ENCODE measurements around the gene SLC22A2.

Gene SLC22A2

DNA sequence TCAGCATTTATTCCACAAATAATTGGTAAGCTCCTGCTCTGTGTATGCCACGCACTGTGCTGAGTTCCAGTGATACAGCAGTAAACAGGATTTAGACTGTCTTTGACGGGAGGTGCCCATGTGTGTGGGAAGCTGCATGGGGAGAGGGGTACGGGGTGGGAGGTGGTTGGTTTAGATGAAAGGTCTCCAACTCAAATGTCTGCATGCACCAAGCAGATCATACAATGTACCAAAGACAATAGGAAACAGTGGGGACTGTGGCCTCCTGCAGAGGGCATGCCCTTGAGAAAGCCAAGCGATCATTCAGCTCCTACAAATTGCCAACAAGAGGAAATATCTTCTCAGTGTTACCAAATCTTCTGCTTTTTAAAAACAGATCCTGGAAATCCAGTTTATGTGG lies 36.1 kb downstream of the SLC22A2 start:
- H3K36me3 ChIP-seq (ENCODE audit: control insufficient read depth in 1 of 2, insufficient read depth in 2 of 2, low read length in 2 of 2): no peaks in the 10 kb centered on the region
- peaks cover 0 to 6% of the 10 kb centered on the region in 2 donors for H3K4me1 ChIP-seq (ENCODE audit: control insufficient read depth in 1 of 2, insufficient read depth in 2 of 2, low read length in 2 of 2)
- no peak overlapping the region for H3K27ac ChIP-seq (ENCODE audit: low read length)
- H3K27me3 ChIP-seq (ENCODE audit: low read depth, low read length): no peaks in the 10 kb centered on the region
- H3K9me3 ChIP-seq (ENCODE audit: control insufficient read depth in 1 of 2, low read length in 2 of 2): no peaks in the 10 kb centered on the region
- no peak overlapping the region for H3K4me3 ChIP-seq (ENCODE audit: low read depth in 1 of 2, low read length in 2 of 2)

DNA sequence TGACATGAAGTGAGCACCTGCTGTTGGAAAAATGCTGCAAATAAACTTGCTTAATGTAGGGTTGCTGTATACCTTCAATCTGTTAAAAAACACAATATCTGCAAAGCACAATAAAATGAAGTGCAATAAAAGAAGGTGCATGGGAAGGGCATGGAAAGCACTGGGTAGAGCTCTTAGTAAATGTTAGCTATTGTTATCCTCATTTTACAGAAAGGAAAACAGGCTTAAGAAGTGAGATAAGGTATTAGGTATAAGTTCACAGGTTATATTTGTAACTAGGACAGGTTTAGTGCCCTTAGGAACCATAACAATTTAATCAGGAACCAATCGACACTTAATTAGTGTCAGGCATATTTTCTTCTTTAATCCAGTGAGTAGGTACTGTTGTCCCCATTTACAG lies 36.7 kb downstream of the SLC22A2 start:
- no peak overlapping the region for H3K4me3 ChIP-seq (ENCODE audit: low read depth in 1 of 2, low read length in 2 of 2)
- H3K27ac ChIP-seq (ENCODE audit: low read length): no peak overlapping the region
- H3K36me3 ChIP-seq (ENCODE audit: control insufficient read depth in 1 of 2, insufficient read depth in 2 of 2, low read length in 2 of 2): no peaks in the 10 kb centered on the region
- peaks cover 0 to 6% of the 10 kb centered on the region in 2 donors for H3K4me1 ChIP-seq (ENCODE audit: control insufficient read depth in 1 of 2, insufficient read depth in 2 of 2, low read length in 2 of 2)
- no peaks in the 10 kb centered on the region for H3K9me3 ChIP-seq (ENCODE audit: control insufficient read depth in 1 of 2, low read length in 2 of 2)
- H3K27me3 ChIP-seq (ENCODE audit: low read depth, low read length): no peaks in the 10 kb centered on the region

DNA sequence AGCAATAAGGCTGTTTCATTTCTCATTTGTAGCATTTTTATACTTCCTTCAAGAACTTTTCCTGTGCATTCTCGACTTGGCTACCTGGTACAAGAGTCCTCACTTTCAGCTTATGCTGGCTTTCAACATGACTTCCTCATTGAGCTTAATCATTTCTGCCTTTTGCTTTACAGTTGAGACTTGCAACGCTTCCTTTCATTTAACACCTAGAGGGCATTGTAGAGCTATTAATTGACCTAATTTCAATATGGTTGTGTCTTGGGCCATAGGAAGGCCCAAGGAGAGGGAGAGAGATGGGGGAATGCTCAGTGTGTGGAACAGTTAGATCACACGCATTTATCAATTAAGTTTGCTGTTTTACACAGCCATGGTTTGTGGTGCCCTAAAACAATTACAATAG lies 37.2 kb downstream of the SLC22A2 start:
- Histone ChIP-seq H3K9me3 (ENCODE audit: control insufficient read depth in 1 of 2, low read length in 2 of 2) (no peaks in the 10 kb centered on the region), H3K27ac (ENCODE audit: low read length) (no peak overlapping the region), H3K4me3 (ENCODE audit: low read depth in 1 of 2, low read length in 2 of 2) (no peak overlapping the region), H3K36me3 (ENCODE audit: control insufficient read depth in 1 of 2, insufficient read depth in 2 of 2, low read length in 2 of 2) (no peaks in the 10 kb centered on the region), H3K4me1 (ENCODE audit: control insufficient read depth in 1 of 2, insufficient read depth in 2 of 2, low read length in 2 of 2) (peaks cover 0 to 6% of the 10 kb centered on the region in 2 donors), H3K27me3 (ENCODE audit: low read depth, low read length) (no peaks in the 10 kb centered on the region)

DNA sequence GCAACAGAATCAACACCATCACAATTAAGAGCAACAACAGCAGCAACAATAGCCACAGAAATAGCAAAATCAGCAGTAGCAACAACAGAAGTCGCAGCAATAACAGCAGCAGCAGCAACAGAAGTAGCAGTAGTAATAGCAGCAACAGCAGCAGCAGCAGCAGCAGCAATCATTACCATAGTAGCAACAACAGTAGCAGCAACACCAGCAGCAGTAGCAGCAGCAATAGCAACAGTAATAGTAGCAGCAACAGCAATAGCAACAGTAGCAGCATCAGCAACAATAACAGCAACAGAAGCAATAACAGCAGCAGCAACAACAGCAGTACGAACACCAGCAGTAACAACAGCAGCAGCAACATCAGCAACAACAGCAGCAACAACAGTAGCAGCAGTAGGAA lies 39.8 kb downstream of the SLC22A2 start:
- no peak overlapping the region for H3K27ac ChIP-seq (ENCODE audit: low read length)
- H3K9me3 ChIP-seq (ENCODE audit: control insufficient read depth in 1 of 2, low read length in 2 of 2): no peaks in the 10 kb centered on the region
- no peak overlapping the region for H3K4me3 ChIP-seq (ENCODE audit: low read depth in 1 of 2, low read length in 2 of 2)

DNA sequence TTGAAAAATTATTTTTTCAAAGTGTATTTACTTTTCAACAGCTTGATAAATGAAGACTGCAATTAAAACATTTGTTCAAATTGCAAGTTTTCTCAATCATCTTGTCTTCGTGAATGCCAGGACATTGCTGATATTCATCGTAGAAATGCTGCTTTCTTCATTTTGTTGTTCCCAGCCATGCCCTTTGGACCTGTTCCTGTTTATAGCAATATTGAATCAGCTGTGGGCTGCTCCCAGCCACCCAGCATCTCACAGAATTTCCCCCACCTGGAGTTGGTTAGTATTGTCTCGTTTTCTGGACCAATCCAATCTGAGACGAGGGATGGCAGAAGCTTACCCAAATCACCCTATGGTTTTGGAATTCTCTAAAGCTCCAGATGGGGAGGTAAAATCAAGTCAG lies 40.8 kb downstream of the SLC22A2 start:
- Histone ChIP-seq H3K27ac (ENCODE audit: low read length) (no peak overlapping the region), H3K4me3 (ENCODE audit: low read depth in 1 of 2, low read length in 2 of 2) (no peak overlapping the region), H3K36me3 (ENCODE audit: control insufficient read depth in 1 of 2, insufficient read depth in 2 of 2, low read length in 2 of 2) (no peaks in the 10 kb centered on the region), H3K27me3 (ENCODE audit: low read depth, low read length) (no peaks in the 10 kb centered on the region), H3K4me1 (ENCODE audit: control insufficient read depth in 1 of 2, insufficient read depth in 2 of 2, low read length in 2 of 2) (no peaks in the 10 kb centered on the region), H3K9me3 (ENCODE audit: control insufficient read depth in 1 of 2, low read length in 2 of 2) (peaks cover 0 to 3% of the 10 kb centered on the region in 2 donors)

More for the DNA sequence above, 39.8 kb downstream of the SLC22A2 start:
- no peaks in the 10 kb centered on the region for H3K27me3 ChIP-seq (ENCODE audit: low read depth, low read length)
- no peaks in the 10 kb centered on the region for H3K36me3 ChIP-seq (ENCODE audit: control insufficient read depth in 1 of 2, insufficient read depth in 2 of 2, low read length in 2 of 2)
- H3K4me1 ChIP-seq (ENCODE audit: control insufficient read depth in 1 of 2, insufficient read depth in 2 of 2, low read length in 2 of 2): no peaks in the 10 kb centered on the region

DNA sequence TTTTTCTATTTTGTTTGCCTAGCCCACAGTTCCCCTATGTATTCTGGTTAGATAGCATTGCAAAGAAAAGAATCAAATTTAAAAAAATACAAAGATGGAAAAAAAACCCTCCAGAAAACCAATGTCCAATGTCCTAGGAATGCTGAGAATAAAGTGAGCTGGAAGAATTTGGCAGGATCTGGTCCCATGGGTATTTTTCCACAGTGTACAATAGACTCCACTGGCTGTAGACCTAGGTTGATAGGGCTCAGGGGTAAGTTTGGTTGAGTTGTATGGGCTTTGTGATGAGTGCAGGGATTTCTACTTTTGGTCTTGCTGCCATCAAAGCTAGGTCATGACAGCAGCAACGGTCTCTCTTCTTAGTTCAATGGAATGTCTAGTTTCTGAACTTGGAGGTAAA lies 41.5 kb downstream of the SLC22A2 start:
- Histone ChIP-seq H3K36me3 (ENCODE audit: control insufficient read depth in 1 of 2, insufficient read depth in 2 of 2, low read length in 2 of 2) (no peaks in the 10 kb centered on the region), H3K4me1 (ENCODE audit: control insufficient read depth in 1 of 2, insufficient read depth in 2 of 2, low read length in 2 of 2) (no peaks in the 10 kb centered on the region), H3K9me3 (ENCODE audit: control insufficient read depth in 1 of 2, low read length in 2 of 2) (peaks cover 0 to 3% of the 10 kb centered on the region in 2 donors), H3K27ac (ENCODE audit: low read length) (no peak overlapping the region), H3K27me3 (ENCODE audit: low read depth, low read length) (no peaks in the 10 kb centered on the region), H3K4me3 (ENCODE audit: low read depth in 1 of 2, low read length in 2 of 2) (no peak overlapping the region)

DNA sequence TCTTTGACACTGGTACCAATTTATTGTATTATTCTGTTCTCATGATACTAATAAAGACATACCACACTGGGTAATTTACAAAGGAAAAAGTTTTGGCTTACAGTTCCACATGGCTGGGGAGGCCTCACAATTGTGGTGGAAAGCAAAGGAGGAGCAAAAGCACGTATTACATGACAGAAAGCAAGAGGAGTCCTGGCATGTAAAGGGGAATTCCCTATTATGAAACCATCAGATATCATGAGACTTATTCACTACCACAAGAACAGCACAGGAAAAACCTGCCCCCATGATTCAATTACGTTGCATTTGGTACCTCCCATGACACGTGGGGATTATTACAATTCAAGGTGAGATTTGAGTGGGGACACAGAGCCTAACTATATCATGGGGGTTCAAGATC lies 43.4 kb downstream of the SLC22A2 start:
- Histone ChIP-seq H3K4me3 (ENCODE audit: low read depth in 1 of 2, low read length in 2 of 2) (no peak overlapping the region), H3K36me3 (ENCODE audit: control insufficient read depth in 1 of 2, insufficient read depth in 2 of 2, low read length in 2 of 2) (no peaks in the 10 kb centered on the region), H3K27me3 (ENCODE audit: low read depth, low read length) (no peaks in the 10 kb centered on the region), H3K27ac (ENCODE audit: low read length) (no peak overlapping the region), H3K9me3 (ENCODE audit: control insufficient read depth in 1 of 2, low read length in 2 of 2) (peaks cover 0 to 3% of the 10 kb centered on the region in 2 donors), H3K4me1 (ENCODE audit: control insufficient read depth in 1 of 2, insufficient read depth in 2 of 2, low read length in 2 of 2) (no peaks in the 10 kb centered on the region)

DNA sequence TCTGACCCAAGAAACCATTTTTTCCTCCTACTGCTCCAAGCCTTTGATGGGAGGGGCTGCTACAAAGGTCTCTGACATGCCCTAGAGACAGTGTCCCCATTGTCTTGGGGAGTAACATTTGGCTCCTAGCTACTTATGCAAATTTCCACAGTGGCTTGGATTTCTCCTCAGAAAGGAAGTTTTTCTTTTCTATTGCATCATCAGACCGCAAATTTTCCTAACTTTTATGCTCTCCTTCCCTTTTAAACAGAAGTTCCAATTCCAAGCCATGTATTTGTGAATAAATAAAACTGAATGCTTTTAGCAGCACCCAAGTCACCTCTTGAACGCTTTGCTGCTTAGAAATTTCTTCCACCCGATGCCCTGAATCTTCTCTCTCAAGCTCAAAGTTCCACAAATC lies 51.0 kb downstream of the SLC22A2 start:
- Histone ChIP-seq H3K27me3 (ENCODE audit: low read depth, low read length) (no peaks in the 10 kb centered on the region), H3K9me3 (ENCODE audit: control insufficient read depth in 1 of 2, low read length in 2 of 2) (peaks cover 0 to 9% of the 10 kb centered on the region in 2 donors), H3K4me3 (ENCODE audit: low read depth in 1 of 2, low read length in 2 of 2) (no peak overlapping the region), H3K27ac (ENCODE audit: low read length) (no peak overlapping the region), H3K36me3 (ENCODE audit: control insufficient read depth in 1 of 2, insufficient read depth in 2 of 2, low read length in 2 of 2) (no peaks in the 10 kb centered on the region), H3K4me1 (ENCODE audit: control insufficient read depth in 1 of 2, insufficient read depth in 2 of 2, low read length in 2 of 2) (no peaks in the 10 kb centered on the region)

DNA sequence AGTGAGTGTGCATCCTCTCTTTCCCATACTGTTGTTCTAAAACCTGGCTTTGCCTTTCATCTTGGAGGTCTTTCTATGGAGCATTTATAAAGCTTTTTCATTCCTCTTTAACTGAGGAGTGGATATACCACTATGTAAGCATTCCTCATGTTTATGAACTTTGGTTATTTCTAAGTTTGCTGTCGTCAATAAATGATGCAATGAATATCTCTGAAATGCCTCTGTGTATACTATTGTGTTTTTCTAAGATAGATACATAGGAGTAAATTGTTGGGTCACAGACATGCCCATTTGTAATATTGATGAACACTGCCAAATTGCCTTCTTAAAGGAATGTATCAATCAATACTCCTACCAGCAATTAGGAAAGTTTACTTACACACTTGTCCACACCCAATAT lies 53.9 kb downstream of the SLC22A2 start:
- no peaks in the 10 kb centered on the region for H3K36me3 ChIP-seq (ENCODE audit: control insufficient read depth in 1 of 2, insufficient read depth in 2 of 2, low read length in 2 of 2)
- H3K4me3 ChIP-seq (ENCODE audit: low read depth in 1 of 2, low read length in 2 of 2): no peak overlapping the region
- H3K9me3 ChIP-seq (ENCODE audit: control insufficient read depth in 1 of 2, low read length in 2 of 2): peaks cover 0 to 9% of the 10 kb centered on the region in 2 donors
- H3K4me1 ChIP-seq (ENCODE audit: control insufficient read depth in 1 of 2, insufficient read depth in 2 of 2, low read length in 2 of 2): no peaks in the 10 kb centered on the region
- no peaks in the 10 kb centered on the region for H3K27me3 ChIP-seq (ENCODE audit: low read depth, low read length)
- H3K27ac ChIP-seq (ENCODE audit: low read length): no peak overlapping the region

DNA sequence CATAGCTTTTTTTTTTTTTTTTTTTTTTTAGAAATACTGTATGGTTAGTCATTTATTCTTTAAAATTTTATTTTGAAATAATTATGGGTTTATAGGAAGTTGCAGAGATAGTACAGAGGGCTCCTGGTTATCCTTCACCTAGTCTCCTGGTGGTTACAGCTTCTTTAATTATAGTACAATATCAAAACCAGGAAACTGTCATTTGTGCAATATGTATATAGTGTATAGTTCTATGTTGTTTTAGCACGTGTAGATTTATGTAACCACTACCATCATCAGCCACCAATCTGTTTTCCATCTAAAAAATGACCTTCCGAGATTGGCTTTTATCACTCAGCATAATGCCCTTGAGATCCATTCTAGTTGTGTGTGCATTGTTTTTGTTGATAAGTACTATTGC lies 54.7 kb downstream of the SLC22A2 start:
- Histone ChIP-seq H3K4me1 (ENCODE audit: control insufficient read depth in 1 of 2, insufficient read depth in 2 of 2, low read length in 2 of 2) (no peaks in the 10 kb centered on the region), H3K4me3 (ENCODE audit: low read depth in 1 of 2, low read length in 2 of 2) (no peak overlapping the region), H3K27ac (ENCODE audit: low read length) (no peak overlapping the region), H3K36me3 (ENCODE audit: control insufficient read depth in 1 of 2, insufficient read depth in 2 of 2, low read length in 2 of 2) (no peaks in the 10 kb centered on the region), H3K9me3 (ENCODE audit: control insufficient read depth in 1 of 2, low read length in 2 of 2) (peaks cover 0 to 9% of the 10 kb centered on the region in 2 donors), H3K27me3 (ENCODE audit: low read depth, low read length) (no peaks in the 10 kb centered on the region)

DNA sequence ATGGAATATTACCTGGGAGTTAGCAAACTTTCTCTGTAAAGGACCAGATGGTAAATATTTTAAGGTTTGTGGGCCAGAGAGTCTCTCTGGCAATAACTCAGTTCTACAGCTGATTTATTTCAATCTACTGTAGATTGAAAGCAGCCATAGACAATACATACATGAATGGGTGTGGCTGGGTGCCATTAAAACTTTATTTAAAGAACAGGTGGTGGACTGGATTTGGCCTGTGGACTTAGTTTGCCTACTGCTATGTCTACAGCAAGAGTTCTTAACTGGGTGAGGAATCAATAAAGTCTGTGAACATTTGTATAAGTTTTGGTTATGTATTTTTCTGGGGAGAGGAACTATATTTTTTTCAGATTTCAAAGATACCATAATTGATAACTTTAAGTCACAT lies 55.1 kb downstream of the SLC22A2 start:
- Histone ChIP-seq H3K9me3 (ENCODE audit: control insufficient read depth in 1 of 2, low read length in 2 of 2) (peaks cover 0 to 9% of the 10 kb centered on the region in 2 donors), H3K27me3 (ENCODE audit: low read depth, low read length) (no peaks in the 10 kb centered on the region), H3K27ac (ENCODE audit: low read length) (no peak overlapping the region), H3K36me3 (ENCODE audit: control insufficient read depth in 1 of 2, insufficient read depth in 2 of 2, low read length in 2 of 2) (no peaks in the 10 kb centered on the region), H3K4me1 (ENCODE audit: control insufficient read depth in 1 of 2, insufficient read depth in 2 of 2, low read length in 2 of 2) (no peaks in the 10 kb centered on the region), H3K4me3 (ENCODE audit: low read depth in 1 of 2, low read length in 2 of 2) (no peak overlapping the region)

DNA sequence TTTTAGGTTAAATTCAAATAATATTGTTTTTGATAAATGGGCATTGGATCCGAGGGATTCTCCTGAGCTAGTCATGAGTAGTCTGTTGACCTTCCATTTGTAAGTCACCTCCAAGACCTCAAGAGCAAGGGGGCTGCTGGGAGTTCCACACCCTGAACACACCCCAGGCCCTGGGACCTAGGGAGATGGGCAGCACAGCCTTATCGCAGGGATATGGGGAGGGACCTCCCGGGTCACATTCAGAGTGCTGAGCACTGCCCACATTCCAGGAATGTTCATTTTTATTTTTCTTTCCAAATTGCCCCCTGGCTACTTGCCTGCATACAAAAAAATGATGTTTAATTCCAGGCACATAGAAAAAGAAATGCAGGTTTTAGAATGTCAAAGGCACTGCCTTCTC lies 55.5 kb downstream of the SLC22A2 start:
- H3K4me1 ChIP-seq (ENCODE audit: control insufficient read depth in 1 of 2, insufficient read depth in 2 of 2, low read length in 2 of 2): no peaks in the 10 kb centered on the region
- H3K27me3 ChIP-seq (ENCODE audit: low read depth, low read length): no peaks in the 10 kb centered on the region
- H3K9me3 ChIP-seq (ENCODE audit: control insufficient read depth in 1 of 2, low read length in 2 of 2): peaks cover 0 to 9% of the 10 kb centered on the region in 2 donors
- H3K4me3 ChIP-seq (ENCODE audit: low read depth in 1 of 2, low read length in 2 of 2): no peak overlapping the region
- no peaks in the 10 kb centered on the region for H3K36me3 ChIP-seq (ENCODE audit: control insufficient read depth in 1 of 2, insufficient read depth in 2 of 2, low read length in 2 of 2)
- H3K27ac ChIP-seq (ENCODE audit: low read length): no peak overlapping the region
